ENCODE results near the gene MKS1. TPM values are rescaled to one million over a fixed set of nuclear protein-coding genes. Genes with fewer than 3 reads are reported as not detected.

MKS1 gene
- polyA plus RNA-seq, 2 of the 4 experiments (the other 2 are of a cell fraction) = 16.2 to 18.6 TPM

- Histone ChIP-seq H3K27ac (no peak overlapping the region), H3K4me3 (no peak overlapping the region), H3K4me1 (peaks cover 8% of the 10 kb centered on the region), H3K4me2 (no peak overlapping the region), H3K9me3 (0 out of 3 replicates have a peak, but pooled peaks cover 4% of the 10 kb centered on the region)
- 76% methylated on average over 12 of the region's 12 CpGs for WGBS (ENCODE audit: missing lambda C conversion rate)
- ChIA-PET CTCF (interaction anchor here (0.6 to 6.8 kb wide), 47 partner anchors 8 to 873 kb away, joined by 3 to 69 read pairs (median 5); partner anchors contain the start of genes LPO, MKS1, MPO and SUPT4H1), POLR2A (no interaction called here)
- FAIRE-seq (no peak), DNase-seq (ENCODE audit: low read depth in 1 of 2, low spot score in 1 of 2) (no peak), ATAC-seq (no peak)
- no peak for TF ChIP-seq HOXB13 (CRISPR knock-in tag; IDR thresholded peaks at IDR 0.05; ENCODE audit: low read depth)
- no peak for TF ChIP-seq BCL3 (IDR thresholded peaks at IDR 0.05)
- TF ChIP-seq SMC3 (IDR thresholded peaks at IDR 0.05) = no peak
- no peak for TF ChIP-seq RCOR1 (IDR thresholded peaks at IDR 0.05; ENCODE audit: low read depth, low read length)
- no peak for TF ChIP-seq ZC3H11A (IDR thresholded peaks at IDR 0.05)
- no peak for TF ChIP-seq RNF2 (IDR thresholded peaks at IDR 0.05; ENCODE audit: borderline replicate concordance, low read depth)
- TF ChIP-seq ZNF302 (CRISPR knock-in tag; IDR thresholded peaks at IDR 0.05) = no peak
- TF ChIP-seq CTCF (IDR thresholded peaks at IDR 0.05) = no peak
- no peak for TF ChIP-seq TP53 (CRISPR knock-in tag; IDR thresholded peaks at IDR 0.05)
- no peak for TF ChIP-seq MAZ (IDR thresholded peaks at IDR 0.05; ENCODE audit: borderline replicate concordance, low read depth, low read length)
- TF ChIP-seq HDAC2 (IDR thresholded peaks at IDR 0.05) = no peak
Observed at GRCh38 chr17:58250344-58251011, 31.4 kb upstream of the MKS1 start.

- ChIA-PET POLR2A (no interaction called here), CTCF (interaction anchor here (0.6 to 6.8 kb wide), 57 partner anchors 8 to 874 kb away, joined by 3 to 69 read pairs (median 4); partner anchors contain the start of genes LPO, MKS1, MPO and MTMR4)
- ATAC-seq (peak; percentile 70 to 91), DNase-seq (ENCODE audit: low read depth in 1 of 2, low spot score in 1 of 2) (peak; percentile 60 to 95), FAIRE-seq (no peak)
- no peak for TF ChIP-seq HOXB13 (CRISPR knock-in tag; IDR thresholded peaks at IDR 0.05; ENCODE audit: low read depth)
- no peak for TF ChIP-seq ELK1 (IDR thresholded peaks at IDR 0.05; ENCODE audit: low read depth, low read length)
- peak; percentile 75 for TF ChIP-seq USF2 (IDR thresholded peaks at IDR 0.05)
- TF ChIP-seq BHLHE40 (IDR thresholded peaks at IDR 0.05; ENCODE audit: low read depth, low read length) = peak; percentile 96
- TF ChIP-seq E2F6 (IDR thresholded peaks at IDR 0.05; ENCODE audit: borderline replicate concordance, low read depth) = peak; percentile 98
- peak; percentile 58 to 79 for TF ChIP-seq RAD21 (conservative IDR thresholded peaks at IDR 0.05 in 1 of 2, IDR thresholded peaks at IDR 0.05 in 1 of 2)
- peak; percentile 97 for TF ChIP-seq MYC (IDR thresholded peaks at IDR 0.05; ENCODE audit: borderline replicate concordance, low read length)
- peak; percentile 24; the same call in 1 of the 2 replicates for TF ChIP-seq NPAS2 (CRISPR knock-in tag; IDR thresholded peaks at IDR 0.05; ENCODE audit: borderline replicate concordance)
- TF ChIP-seq MAX (IDR thresholded peaks at IDR 0.05) = peak; percentile 100
- TF ChIP-seq CTCF (IDR thresholded peaks at IDR 0.05) = peak; percentile 94
- peak; percentile 67 for TF ChIP-seq SMC3 (IDR thresholded peaks at IDR 0.05)
- H3K27ac ChIP-seq = peak overlapping the region; percentile 52 to 72; a peak in 5 of 6 replicates
- 0 out of 3 replicates have a peak, but pooled peaks cover 4% of the 10 kb centered on the region for H3K9me3 ChIP-seq
- H3K4me2 ChIP-seq = peak overlapping the region; percentile 98
- peaks cover 8% of the 10 kb centered on the region for H3K4me1 ChIP-seq
- 23% methylated on average over 28 of the region's 57 CpGs for WGBS (ENCODE audit: missing lambda C conversion rate)
- H3K4me3 ChIP-seq = peak overlapping the region; percentile 43
Observed at GRCh38 chr17:58249270-58250133, 30.4 kb upstream of the MKS1 start.
